Measurements from ENCODE around the gene THYN1.
A peak's percentile ranks its signal among the peaks of the same experiment; 100 is the strongest.
"Not testable (repeated sequence)": the region's sequence is repeated elsewhere in the genome, so short reads cannot be mapped to it uniquely, and the experiment has no call there.

Gene THYN1

GRCh38 chr11:134253188-134253993 is at the start of gene THYN1, which contains the start of gene ACAD8:
THYN1 (minus strand) TSS chr11:134253352; CDS start chr11:134252882, 470 bp downstream.
ACAD8 (plus strand) TSS chr11:134253568; CDS start chr11:134253601, 33 bp downstream.
- peak; percentile 95 for DNase-seq (ENCODE audit: low read depth in 2 of 2)

- no peak for DNase-seq (ENCODE audit: low read depth in 2 of 2)
These were observed 41.5 kb upstream of the THYN1 start for GRCh38 chr11:134294664-134295063.

GRCh38 chr11:134293119-134294113 is 40.3 kb upstream of the THYN1 start:
- DNase-seq (ENCODE audit: low read depth in 2 of 2), result no peak

- DNase-seq (ENCODE audit: low read depth in 2 of 2), result no peak
These were observed 39.5 kb upstream of the THYN1 start for GRCh38 chr11:134292661-134293060.

- DNase-seq (ENCODE audit: low read depth in 2 of 2), result no peak
These were observed 38.0 kb upstream of the THYN1 start for GRCh38 chr11:134291196-134291595.

- DNase-seq (ENCODE audit: low read depth in 2 of 2), result no peak
These were observed 37.5 kb upstream of the THYN1 start for GRCh38 chr11:134290646-134291045.

GRCh38 chr11:134289789-134290188 is 36.6 kb upstream of the THYN1 start:
- no peak for DNase-seq (ENCODE audit: low read depth in 2 of 2)

GRCh38 chr11:134289167-134289566 is 36.0 kb upstream of the THYN1 start:
- DNase-seq (ENCODE audit: low read depth in 2 of 2), result no peak

GRCh38 chr11:134288486-134288885 is 35.3 kb upstream of the THYN1 start:
- DNase-seq (ENCODE audit: low read depth in 2 of 2), result no peak

- DNase-seq (ENCODE audit: low read depth in 2 of 2), result no peak
These were observed 34.4 kb upstream of the THYN1 start for GRCh38 chr11:134287561-134287960.

- not testable (repeated sequence) for DNase-seq (ENCODE audit: low read depth in 2 of 2)
These were observed 31.2 kb upstream of the THYN1 start for GRCh38 chr11:134284349-134284748.

GRCh38 chr11:134283461-134284230 is 30.5 kb upstream of the THYN1 start:
- no peak for DNase-seq (ENCODE audit: low read depth in 2 of 2)

- DNase-seq (ENCODE audit: low read depth in 2 of 2), result no peak
These were observed 29.2 kb upstream of the THYN1 start for GRCh38 chr11:134282121-134283045.

- not testable (repeated sequence) for DNase-seq (ENCODE audit: low read depth in 2 of 2)
These were observed 28.5 kb upstream of the THYN1 start for GRCh38 chr11:134281635-134282034.

GRCh38 chr11:134278356-134278755 is 25.2 kb upstream of the THYN1 start:
- no peak for DNase-seq (ENCODE audit: low read depth in 2 of 2)

GRCh38 chr11:134277183-134278001 is 24.2 kb upstream of the THYN1 start:
- DNase-seq (ENCODE audit: low read depth in 2 of 2), result no peak

- DNase-seq (ENCODE audit: low read depth in 2 of 2), result no peak
These were observed 23.4 kb upstream of the THYN1 start for GRCh38 chr11:134276396-134277182.

GRCh38 chr11:134275534-134276395 is 22.6 kb upstream of the THYN1 start, which contains the start of gene GLB1L3:
GLB1L3 (plus strand) TSS chr11:134276379; CDS start chr11:134276741, 362 bp downstream.
- peak; percentile 60 to 69 for DNase-seq (ENCODE audit: low read depth in 2 of 2)

Measured in stimulated activated CD8-positive, alpha-beta memory T cell treated with anti-CD3 and anti-CD28 coated beads, Interleukin-15, amount 100 ng/mL, for 48 hours (primary cell).